Measurements from ENCODE around the gene CD44. TPM values are rescaled to one million over a fixed set of nuclear protein-coding genes. Genes with fewer than 3 reads are reported as not detected.
A peak's percentile ranks its signal among the peaks of the same experiment; 100 is the strongest.
"Not testable (repeated sequence)": the region's sequence is repeated elsewhere in the genome, so short reads cannot be mapped to it uniquely, and the experiment has no call there.

CD44 gene
- total RNA-seq, 1 experiment from 2014 or later, result 324 TPM

DNA sequence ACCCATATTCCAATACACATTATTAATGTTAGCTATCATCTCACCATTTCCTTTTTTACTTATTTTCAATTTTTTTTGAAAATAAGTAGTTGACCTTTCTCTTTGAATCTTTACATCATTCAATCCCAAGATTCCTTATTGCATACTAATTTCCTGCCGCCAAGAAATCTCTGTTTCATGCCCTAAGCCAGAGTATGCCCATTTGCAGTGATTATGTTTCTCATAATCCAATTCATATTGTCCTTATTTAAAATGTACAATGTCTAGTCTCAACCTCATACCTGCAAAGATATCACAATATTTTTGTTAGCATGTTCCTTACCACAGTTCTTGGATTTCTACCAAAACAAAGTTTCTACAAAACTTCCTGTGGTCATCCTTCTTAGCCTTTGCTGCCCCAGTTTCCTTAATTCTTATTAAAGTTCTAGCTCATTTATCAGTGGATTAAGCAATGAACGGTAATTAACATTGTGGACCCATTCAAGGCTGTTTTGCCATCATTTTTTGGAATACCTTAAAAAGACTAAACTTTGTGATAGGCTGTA is 75.3 kb downstream of the CD44 start:
- no peak for DNase-seq (ENCODE audit: low spot score)

DNA sequence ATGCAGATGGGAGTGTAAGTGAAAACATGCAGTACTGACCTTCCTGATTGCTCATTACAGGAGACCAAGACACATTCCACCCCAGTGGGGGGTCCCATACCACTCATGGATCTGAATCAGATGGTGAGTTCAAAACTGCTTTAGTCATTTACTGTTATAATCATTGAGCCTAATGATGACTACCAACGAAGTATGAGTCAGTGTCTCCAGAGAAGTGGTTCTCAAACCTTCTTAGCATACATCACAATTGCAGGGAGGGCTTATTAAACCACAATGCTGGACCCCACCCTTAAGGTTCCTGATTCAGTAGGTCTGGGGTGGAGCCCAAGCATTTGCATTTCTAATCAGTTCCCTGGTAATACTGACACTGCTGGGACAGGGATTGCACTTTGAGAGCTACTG is 75.8 kb downstream of the CD44 start:
- peak; percentile 99 for DNase-seq (ENCODE audit: low spot score)

DNA sequence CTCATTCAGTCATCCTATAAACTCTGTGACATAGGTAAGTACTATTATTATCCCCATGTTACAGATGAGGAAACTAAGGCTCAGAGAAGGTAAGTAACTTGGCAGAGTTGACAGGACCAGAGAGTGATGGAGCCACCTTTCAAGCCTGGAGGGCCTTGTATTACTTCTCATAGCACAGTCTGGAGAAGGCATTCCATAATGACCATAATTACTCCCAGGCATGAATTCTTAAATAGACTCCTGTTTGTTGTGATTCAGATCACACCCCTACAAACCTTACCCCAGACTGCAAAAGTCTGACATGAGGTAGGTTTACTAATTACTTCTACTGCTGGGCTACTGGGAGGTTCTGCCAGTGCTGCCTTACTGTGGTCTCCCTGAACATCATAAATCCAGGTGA is 77.0 kb downstream of the CD44 start:
- DNase-seq (ENCODE audit: low spot score), result no peak

DNA sequence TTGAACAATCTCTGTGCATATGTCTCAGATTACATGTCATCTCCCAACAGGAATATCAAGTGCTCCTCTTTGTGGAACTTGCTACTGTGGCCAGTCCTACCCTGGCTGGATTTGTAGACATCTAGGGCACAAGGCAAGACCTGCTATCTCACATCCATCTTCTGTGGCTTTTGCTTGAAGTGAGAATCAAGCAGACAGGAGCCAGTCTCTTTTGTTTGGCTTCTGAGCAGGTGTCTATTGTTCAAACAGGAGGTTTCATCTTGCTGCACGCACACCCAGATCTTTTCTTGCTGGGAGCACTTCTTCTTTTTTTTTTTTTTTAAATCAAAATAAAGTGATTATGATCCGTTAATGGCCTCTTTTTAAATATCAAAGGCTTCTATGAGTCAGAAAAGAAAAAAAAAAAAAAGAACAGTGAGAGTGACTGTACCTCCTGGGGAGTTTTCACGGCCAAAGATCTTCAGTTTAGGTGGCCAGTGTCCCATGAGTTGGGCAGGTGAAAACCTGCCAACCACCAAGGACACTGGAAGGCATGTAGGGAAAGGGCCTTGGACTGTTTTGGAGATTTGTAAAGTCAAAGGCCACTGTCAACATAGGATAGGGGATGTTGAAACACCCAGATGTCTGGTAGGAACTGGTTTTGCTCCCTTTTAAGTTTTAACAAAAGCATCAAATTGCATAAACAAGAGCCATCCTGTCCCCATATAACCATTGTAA is 78.1 kb downstream of the CD44 start:
- no peak for DNase-seq (ENCODE audit: low spot score)

DNA sequence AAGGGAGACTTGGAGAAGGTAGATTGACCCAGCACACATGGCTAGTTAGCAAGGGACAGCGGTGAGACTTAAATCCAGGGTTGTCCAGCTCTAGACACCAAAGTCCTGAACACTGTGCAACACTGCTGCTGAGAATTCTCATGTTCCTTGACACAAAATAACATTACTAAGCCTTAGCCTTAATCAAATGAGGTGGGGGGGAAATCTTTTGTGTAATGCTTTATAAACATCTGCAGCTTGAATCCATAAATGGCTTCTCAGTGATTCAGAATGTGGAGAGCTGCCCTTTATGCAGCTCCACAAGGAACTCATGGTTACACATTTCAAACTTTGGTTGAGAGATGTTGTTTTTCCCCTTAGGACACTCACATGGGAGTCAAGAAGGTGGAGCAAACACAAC is 80.0 kb downstream of the CD44 start:
- DNase-seq (ENCODE audit: low spot score), result no peak

DNA sequence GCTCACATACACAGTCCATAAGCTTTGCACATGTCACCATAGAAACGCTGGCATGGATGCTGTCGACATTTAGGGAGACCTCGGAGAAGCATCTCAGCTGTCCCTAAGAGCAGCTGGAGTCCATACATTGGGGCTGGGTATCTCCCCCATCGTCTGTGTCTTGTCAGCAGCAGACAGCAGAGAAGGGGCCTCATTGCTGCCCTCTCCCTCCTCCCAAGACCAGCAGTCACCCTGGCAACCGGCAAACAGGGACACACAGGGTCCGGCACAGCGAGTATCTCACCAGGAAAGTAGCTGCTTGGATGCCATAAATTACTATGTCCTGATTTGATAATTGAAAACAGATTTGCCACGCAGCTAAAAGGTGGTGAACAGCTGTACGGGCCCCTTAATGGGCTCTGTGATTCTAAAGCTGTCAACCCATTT is 84.4 kb downstream of the CD44 start:
- DNase-seq (ENCODE audit: low spot score), result no peak

DNA sequence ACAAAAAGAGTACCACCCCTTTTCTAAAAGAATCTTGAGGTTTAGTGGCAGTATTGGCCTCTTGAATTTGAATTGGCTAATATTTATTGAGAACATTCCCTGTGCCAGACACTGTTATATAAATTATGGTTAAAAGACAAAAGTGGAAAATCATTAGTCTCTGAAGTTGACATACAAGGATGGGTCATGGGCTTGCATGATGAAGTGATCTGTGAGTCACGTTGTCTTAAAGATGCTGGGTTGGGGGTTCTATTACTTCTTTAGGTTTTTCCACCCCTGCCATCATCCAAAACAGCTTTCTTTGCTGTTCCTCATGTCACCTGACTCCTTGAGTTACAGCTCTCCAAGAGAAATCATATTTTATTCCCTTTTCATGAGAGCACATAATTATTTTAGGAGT is 85.0 kb downstream of the CD44 start:
- DNase-seq (ENCODE audit: low spot score), result no peak

DNA sequence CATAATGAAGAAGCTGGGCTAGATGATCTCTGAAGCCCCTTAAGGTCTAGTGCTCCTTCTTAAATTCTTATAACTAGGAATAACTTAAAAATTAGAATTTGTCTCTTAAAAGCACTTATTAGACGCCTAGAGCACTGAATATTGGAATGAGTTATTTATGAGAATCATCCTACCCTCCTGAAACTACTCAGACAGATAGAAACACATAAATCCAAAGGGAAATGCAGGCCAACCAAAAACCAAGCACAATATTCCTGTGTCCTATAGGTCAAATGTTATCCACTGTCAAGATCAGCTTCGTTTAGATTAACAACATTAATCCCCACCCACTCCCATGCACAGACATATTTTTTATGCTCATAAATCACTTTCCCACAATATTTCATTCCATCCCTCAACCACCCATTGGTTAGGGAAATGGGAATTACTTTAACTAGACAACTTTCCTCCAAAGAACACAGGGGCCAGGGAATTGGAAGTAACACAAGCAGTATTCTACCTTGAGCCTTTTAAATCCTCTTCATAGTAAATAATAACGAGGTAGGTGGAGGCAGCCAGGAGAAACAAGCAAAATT is 87.1 kb downstream of the CD44 start:
- DNase-seq (ENCODE audit: low spot score), result no peak

DNA sequence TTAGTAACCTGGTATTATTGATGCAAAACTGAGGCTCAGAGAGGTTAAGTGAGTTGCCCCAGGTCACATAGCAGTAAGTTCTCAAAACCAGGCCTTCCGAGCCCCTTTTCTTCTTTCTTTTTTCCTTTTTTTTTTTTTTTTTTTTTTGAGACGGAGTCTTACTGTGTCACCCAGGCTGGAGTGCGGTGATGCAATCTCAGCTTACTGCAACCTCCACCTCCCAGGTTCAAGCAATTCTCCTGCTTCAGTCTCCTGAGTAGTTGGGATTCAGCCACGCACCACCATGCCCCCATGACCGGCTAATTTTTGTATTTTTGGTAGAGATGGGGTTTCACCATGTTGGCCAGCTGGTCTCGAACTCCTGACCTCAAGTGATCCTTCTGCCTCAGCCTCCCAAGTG is 87.8 kb downstream of the CD44 start:
- not testable (repeated sequence) for DNase-seq (ENCODE audit: low spot score)

DNA sequence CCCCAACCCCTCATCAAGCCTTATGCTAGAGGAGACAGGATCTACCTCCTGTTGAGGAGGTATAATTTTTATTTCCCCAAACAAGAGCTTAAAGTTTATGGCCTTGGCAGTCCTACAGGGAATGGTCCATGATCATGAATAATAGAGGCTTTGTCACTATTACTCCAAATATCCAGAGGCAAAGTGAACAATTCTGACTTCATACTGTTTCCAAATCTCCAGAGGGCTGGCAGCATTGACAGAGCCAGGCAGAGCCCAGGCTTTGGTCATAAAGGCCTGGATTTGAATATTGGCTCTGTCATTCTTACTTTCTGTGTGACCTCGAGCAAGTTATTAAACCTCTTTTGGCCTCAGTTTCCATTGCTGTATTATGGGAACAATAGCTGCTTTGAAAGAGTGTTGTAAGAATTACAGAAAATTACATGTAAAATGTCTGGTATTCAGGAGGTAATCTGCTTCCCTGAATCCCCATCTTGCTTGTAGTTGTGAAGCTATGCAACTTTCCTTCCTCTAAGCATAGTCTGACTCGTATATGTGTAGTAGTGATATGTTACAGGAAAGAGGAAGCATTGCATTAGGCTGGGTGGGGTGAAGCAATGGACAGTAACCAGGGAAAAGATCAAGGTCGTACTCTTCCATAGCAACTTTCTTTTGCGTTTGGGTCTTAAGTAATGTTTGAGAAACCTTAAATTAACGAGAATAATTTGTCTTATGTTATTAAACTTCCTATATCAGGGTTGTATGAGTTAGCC is 88.8 kb downstream of the CD44 start:
- DNase-seq (ENCODE audit: low spot score), result no peak

DNA sequence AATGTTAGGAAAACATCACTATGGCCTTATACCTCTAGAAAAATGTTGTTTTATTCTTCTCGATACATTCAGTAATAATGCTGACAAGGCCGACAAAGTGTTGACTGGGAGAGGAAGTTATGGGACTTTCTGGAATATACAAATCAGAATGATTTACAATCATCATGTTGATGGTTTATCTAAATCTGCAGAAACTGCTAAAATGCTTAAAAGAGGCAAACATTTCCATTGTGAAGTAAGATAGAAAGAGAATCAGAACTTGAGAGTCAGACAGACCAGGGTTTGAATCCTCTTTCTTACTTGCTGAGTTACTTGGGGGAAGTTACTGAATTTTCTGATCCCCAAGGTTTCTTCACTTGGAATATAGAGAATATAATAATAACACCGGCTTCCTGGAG is 89.4 kb downstream of the CD44 start:
- no peak for DNase-seq (ENCODE audit: low spot score)

DNA sequence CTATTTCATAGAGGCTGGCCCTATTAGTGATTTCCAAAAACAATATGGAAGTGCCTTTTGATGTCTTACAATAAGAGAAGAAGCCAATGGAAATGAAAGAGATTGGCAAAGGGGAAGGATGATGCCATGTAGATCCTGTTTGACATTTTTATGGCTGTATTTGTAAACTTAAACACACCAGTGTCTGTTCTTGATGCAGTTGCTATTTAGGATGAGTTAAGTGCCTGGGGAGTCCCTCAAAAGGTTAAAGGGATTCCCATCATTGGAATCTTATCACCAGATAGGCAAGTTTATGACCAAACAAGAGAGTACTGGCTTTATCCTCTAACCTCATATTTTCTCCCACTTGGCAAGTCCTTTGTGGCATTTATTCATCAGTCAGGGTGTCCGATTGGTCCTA is 91.4 kb downstream of the CD44 start:
- DNase-seq (ENCODE audit: low spot score), result no peak

DNA sequence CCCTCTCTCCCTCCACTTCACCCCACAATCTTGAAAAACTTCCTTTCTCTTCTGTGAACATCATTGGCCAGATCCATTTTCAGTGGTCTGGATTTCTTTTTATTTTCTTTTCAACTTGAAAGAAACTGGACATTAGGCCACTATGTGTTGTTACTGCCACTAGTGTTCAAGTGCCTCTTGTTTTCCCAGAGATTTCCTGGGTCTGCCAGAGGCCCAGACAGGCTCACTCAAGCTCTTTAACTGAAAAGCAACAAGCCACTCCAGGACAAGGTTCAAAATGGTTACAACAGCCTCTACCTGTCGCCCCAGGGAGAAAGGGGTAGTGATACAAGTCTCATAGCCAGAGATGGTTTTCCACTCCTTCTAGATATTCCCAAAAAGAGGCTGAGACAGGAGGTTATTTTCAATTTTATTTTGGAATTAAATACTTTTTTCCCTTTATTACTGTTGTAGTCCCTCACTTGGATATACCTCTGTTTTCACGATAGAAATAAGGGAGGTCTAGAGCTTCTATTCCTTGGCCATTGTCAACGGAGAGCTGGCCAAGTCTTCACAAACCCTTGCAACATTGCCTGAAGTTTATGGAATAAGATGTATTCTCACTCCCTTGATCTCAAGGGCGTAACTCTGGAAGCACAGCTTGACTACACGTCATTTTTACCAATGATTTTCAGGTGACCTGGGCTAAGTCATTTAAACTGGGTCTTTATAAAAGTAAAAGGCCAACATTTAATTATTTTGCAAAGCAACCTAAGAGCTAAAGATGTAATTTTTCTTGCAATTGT is 92.3 kb downstream of the CD44 start:
- no peak for DNase-seq (ENCODE audit: low spot score)

DNA sequence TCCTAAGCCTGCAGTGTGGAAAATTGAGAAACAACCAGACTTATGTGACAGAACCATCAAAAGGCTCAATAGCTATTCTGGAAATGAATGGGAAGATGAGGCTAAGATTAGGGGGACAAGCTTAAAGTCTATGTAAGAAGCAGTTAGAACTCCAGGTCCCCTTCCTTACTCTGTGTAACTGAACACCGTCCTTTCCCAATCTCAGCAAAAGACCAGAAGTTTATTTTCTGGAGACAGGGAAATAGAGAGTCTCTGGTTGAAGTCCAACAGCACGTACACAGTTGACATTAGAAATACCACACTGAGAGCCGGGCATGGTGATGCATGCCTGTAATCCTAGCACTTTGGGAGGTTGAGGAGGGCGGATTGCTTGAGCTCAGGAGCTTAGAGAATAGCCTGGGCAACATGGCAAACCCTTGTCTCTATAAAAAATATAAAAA is 93.9 kb downstream of the CD44 start:
- DNase-seq (ENCODE audit: low spot score), result no peak

DNA sequence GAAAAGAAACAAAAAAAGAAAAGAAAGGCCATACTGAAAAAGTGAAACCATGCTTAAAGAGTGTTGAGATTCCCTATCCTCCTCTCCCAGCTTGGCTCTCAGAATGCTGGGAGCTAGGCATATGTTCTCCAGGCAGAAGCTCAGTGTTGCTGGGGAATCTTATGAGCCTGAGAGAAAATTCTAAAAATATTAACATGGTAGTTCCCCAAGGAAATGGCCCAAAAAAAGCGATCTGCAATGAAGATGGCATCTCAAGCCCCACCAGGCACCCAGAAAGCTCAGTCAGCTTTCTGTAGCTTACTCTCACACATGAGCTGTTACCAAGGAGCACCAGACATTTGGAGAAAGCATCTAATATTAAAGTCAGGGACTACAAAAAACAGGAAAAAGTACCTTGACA is 94.5 kb downstream of the CD44 start:
- DNase-seq (ENCODE audit: low spot score), result no peak

DNA sequence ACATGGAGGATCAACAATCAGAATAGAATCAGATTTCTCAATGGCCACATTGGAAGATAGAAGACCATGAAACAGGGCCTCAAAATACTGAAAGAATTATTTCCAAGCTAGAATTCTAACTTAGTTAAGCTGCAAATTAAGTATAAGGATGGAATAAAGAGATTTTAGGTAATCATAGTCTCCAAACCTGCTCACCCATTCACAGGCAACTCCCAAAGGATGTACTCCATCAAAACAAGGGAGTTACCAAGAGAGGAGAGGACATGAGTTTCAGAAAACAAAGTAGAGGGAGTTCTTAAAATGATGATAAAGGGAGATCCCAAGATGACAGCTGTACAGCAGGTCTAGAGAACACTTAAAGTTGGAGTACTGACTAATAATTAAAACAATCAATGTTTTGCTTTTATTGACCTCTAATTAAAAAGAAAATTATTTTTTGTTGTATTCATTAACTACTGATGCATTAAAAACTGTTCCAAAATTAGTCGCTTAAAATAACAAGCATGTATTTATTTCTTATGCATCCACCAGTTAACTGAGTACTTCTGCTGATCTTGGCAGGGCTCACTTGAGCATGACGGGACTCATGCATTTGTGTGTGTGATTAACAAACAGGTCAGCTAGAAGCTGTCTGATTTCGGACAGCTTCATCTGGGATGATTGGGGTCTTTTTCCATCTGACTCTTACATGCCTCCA is 95.6 kb downstream of the CD44 start:
- DNase-seq (ENCODE audit: low spot score), result no peak

DNA sequence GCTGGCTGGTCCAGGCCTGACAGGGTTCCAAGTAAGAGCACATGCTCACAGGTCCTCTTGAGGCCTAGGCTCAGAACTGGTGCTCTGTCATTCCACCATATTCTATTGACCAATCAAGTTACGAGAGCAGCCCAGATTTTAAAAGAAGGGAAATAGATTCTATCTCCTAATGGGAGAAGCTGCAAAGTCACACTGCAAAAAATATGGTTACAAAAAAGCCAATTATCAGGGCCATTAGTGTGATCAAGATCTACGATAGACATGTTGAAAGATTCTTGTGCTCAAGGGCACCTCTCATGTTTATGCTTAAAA is 96.1 kb downstream of the CD44 start:
- DNase-seq (ENCODE audit: low spot score), result no peak

DNA sequence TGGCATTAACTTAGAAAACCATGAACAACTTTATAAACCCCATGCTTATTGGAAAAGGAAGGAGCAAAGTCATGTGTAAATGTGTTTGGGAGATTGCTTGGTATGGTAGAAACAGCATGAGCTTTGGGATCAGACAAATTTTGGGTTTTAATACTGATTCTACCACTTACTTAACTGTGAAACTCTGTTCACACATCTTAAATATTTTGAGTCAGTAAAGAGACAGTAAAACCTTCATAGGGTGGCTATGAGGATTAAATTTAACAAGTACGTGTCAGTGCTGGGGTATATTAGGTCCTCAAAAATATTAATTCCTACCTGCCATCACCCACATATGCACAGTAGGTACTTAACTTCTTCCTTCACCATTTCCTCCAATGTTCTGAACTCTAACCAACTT is 96.5 kb downstream of the CD44 start:
- no peak for DNase-seq (ENCODE audit: low spot score)

DNA sequence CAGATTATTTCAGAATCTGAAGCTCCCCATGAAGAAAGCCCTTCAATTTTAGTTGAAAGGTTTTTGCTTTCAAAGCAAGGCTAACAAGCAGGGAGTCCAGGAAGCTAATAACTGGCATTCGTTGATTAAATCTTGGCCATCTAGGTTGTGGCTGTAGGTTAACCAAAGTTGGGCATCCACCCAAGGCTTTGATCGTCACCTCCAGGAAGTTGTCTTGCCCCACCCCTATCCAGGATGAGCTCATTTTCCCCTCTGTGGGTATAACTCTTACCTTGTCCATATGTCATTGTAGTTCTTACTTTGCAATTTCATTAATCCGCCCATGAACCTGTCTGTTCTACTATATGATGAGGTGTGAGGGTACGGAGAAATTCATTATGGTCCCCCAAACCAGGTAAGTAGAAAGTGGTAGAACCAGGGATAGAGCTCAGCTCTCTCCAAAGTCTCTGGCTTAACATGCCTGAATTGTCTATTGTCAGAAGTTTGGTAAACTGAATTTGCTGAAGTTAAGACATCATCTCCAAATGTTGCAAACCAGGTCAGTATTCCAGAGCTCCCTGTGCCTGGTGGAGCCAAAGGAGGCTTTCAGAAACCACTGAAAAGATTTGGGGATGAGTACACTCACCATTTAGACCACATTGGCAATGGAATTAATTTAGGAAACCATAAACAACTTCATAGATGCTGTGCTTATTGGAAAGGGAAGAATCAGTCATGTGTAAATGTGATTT is 97.1 kb downstream of the CD44 start:
- DNase-seq (ENCODE audit: low spot score), result peak; percentile 89

DNA sequence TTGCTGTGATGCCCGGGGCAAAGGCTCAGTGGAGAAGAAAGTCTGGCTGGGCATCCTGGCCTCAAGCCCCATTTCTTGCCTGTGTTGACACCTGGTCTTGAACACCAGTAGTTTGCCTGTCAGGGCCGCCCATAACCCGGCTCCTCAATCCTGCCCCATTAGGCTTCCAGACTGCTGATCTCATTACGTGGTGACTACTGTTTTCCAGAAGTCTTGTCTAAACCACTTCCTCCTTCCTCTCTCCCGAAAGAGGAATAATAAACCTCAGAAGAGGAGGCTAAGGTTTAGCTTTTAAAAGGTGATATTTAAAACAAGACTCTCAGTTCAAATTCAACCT is 97.7 kb downstream of the CD44 start:
- peak; percentile 81 for DNase-seq (ENCODE audit: low spot score)

DNA sequence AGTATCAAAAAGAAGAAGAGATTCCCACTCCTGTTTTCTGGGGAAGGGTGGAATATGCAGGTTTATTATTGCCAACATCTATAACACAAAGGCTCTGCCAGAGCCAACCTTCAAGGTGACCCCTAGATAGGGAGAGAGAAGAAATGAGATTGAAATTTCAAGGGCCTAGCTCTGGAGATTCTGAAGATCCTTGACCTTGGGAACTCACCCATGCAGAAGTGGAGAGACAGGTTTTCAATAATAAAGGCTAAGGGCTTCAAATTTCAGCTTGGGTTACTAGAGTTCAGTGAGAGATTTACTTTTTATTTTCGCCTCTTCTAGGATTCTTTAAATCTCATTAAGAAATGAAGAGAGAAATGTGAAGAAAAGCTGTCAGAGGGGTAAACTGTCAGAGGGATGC is 98.4 kb downstream of the CD44 start:
- DNase-seq (ENCODE audit: low spot score), result no peak
